Measurements from ENCODE around the gene CCR1. TPM values are rescaled to one million over a fixed set of nuclear protein-coding genes. Genes with fewer than 3 reads are reported as not detected.

CCR1 gene
- not detected in 2 replicates for polyA plus RNA-seq
- not detected in 2 replicates for polyA minus RNA-seq

DNA sequence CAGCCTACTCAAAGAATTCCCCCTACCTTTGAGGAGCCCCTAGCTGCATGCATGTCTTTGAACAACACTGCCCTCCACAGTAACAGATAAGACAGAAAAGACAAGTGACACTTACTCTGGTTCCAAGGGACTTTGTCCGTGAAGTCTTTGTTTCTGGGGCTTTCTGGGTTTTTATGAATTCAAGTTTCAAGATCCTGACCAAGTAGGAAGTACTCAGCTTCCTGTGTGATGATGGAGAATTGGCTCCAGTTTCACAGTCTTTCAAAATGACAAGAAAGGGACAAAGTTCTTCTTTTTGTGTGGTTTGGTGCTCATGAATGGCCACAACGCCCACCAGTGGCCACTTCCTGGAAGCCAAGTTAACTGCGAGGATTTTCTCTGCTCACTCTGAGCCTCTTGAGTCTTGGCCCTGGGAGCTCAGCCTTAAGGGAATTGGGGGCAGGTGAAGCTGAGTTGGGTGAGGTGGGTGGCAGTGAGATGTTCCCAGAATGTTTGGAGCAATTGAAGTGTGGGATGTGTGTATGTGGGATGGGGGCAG, at the start of gene CCR1:
TSS of gene CCR1 (minus strand) at position 147 of the 538 bp plus-strand sequence. CDS start 4,000 bp downstream, outside the sequence.
- H3K27me3 ChIP-seq (ENCODE audit: insufficient read depth, low read depth, low read length) = no peaks in the 10 kb centered on the region
- H4K20me1 ChIP-seq (ENCODE audit: insufficient read depth) = no peaks in the 10 kb centered on the region
- TF ChIP-seq, protein P1, sequence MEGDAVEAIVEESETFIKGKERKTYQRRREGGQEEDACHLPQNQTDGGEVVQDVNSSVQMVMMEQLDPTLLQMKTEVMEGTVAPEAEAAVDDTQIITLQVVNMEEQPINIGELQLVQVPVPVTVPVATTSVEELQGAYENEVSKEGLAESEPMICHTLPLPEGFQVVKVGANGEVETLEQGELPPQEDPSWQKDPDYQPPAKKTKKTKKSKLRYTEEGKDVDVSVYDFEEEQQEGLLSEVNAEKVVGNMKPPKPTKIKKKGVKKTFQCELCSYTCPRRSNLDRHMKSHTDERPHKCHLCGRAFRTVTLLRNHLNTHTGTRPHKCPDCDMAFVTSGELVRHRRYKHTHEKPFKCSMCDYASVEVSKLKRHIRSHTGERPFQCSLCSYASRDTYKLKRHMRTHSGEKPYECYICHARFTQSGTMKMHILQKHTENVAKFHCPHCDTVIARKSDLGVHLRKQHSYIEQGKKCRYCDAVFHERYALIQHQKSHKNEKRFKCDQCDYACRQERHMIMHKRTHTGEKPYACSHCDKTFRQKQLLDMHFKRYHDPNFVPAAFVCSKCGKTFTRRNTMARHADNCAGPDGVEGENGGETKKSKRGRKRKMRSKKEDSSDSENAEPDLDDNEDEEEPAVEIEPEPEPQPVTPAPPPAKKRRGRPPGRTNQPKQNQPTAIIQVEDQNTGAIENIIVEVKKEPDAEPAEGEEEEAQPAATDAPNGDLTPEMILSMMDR (IDR thresholded peaks at IDR 0.05; ENCODE audit: poor library complexity, severe bottlenecking) = no peak
- TF ChIP-seq EP300 (conservative IDR thresholded peaks at IDR 0.05; ENCODE audit: poor library complexity, severe bottlenecking) (no peak), TAF1 (IDR thresholded peaks at IDR 0.05; ENCODE audit: low read depth) (no peak), EZH2 (IDR thresholded peaks at IDR 0.05; ENCODE audit: borderline replicate concordance, insufficient read depth, low read length, poor library complexity, severe bottlenecking) (no peak), POLR2AphosphoS5 (IDR thresholded peaks at IDR 0.05) (no peak), MXI1 (conservative IDR thresholded peaks at IDR 0.05; ENCODE audit: poor library complexity, severe bottlenecking) (no peak), SMC3 (conservative IDR thresholded peaks at IDR 0.05; ENCODE audit: poor library complexity) (no peak), RAD21 (conservative IDR thresholded peaks at IDR 0.05) (no peak)
- TF ChIP-seq, protein P2, sequence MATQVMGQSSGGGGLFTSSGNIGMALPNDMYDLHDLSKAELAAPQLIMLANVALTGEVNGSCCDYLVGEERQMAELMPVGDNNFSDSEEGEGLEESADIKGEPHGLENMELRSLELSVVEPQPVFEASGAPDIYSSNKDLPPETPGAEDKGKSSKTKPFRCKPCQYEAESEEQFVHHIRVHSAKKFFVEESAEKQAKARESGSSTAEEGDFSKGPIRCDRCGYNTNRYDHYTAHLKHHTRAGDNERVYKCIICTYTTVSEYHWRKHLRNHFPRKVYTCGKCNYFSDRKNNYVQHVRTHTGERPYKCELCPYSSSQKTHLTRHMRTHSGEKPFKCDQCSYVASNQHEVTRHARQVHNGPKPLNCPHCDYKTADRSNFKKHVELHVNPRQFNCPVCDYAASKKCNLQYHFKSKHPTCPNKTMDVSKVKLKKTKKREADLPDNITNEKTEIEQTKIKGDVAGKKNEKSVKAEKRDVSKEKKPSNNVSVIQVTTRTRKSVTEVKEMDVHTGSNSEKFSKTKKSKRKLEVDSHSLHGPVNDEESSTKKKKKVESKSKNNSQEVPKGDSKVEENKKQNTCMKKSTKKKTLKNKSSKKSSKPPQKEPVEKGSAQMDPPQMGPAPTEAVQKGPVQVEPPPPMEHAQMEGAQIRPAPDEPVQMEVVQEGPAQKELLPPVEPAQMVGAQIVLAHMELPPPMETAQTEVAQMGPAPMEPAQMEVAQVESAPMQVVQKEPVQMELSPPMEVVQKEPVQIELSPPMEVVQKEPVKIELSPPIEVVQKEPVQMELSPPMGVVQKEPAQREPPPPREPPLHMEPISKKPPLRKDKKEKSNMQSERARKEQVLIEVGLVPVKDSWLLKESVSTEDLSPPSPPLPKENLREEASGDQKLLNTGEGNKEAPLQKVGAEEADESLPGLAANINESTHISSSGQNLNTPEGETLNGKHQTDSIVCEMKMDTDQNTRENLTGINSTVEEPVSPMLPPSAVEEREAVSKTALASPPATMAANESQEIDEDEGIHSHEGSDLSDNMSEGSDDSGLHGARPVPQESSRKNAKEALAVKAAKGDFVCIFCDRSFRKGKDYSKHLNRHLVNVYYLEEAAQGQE (IDR thresholded peaks at IDR 0.05; ENCODE audit: borderline replicate concordance) = no peak
- no peak within 1 kb of the TSS for H3K27ac ChIP-seq (ENCODE audit: low read length)
- H3K9ac ChIP-seq (ENCODE audit: low read length) = no peak within 1 kb of the TSS
- H3K4me3 ChIP-seq (ENCODE audit: low read length) = no peak within 1 kb of the TSS
- no peaks in the 10 kb centered on the region for H3K36me3 ChIP-seq (ENCODE audit: insufficient read depth, low read length)
- no peak within 1 kb of the TSS for H3K4me2 ChIP-seq (ENCODE audit: low read length)
- no peaks in the 10 kb centered on the region for H3K9me2 ChIP-seq (ENCODE audit: insufficient read depth, low read length)
- H3K79me2 ChIP-seq (replicated peaks; ENCODE audit: insufficient read depth, low read length) = no peaks in the 10 kb centered on the region
- no peaks in the 10 kb centered on the region for H3F3A ChIP-seq (ENCODE audit: insufficient read depth, low read length, poor library complexity, severe bottlenecking)
- H3K9me3 ChIP-seq (ENCODE audit: low read length) = no peaks in the 10 kb centered on the region
- H2AFZ ChIP-seq (ENCODE audit: low read depth, low read length) = no peak within 1 kb of the TSS

DNA sequence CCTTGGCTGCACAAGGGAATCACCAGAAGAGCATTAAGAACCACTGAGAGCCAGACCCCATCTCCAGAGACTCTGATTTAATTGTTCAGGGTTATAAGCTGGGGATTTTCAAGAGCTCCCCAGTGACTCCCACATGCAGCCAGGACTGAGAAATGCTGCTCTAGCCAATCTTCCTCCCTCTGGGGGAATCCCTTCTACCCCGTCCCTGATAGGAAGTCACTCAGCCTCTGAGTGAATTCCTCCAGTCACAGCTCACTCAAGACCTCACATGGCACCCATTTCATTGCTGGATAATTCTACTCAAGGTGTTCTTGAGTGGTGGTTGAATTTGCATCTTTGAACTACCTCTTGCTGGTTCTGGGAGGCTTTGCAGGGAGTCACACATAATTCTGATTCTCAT, 44.9 kb upstream of the CCR1 start:
- Histone ChIP-seq H3K4me2 (ENCODE audit: low read length) (no peak overlapping the region), H3K27ac (ENCODE audit: low read length) (no peak overlapping the region), H3F3A (ENCODE audit: insufficient read depth, low read length, poor library complexity, severe bottlenecking) (no peaks in the 10 kb centered on the region), H3K36me3 (ENCODE audit: insufficient read depth, low read length) (no peaks in the 10 kb centered on the region), H3K4me3 (ENCODE audit: low read length) (no peak overlapping the region), H3K9ac (ENCODE audit: low read length) (no peak overlapping the region), H4K20me1 (ENCODE audit: insufficient read depth) (no peaks in the 10 kb centered on the region), H2AFZ (ENCODE audit: low read depth, low read length) (no peak overlapping the region), H3K27me3 (ENCODE audit: insufficient read depth, low read depth, low read length) (no peaks in the 10 kb centered on the region), H3K9me2 (ENCODE audit: insufficient read depth, low read length) (no peaks in the 10 kb centered on the region), H3K79me2 (replicated peaks; ENCODE audit: insufficient read depth, low read length) (no peaks in the 10 kb centered on the region), H3K9me3 (ENCODE audit: low read length) (no peaks in the 10 kb centered on the region)
- TF ChIP-seq EZH2 (IDR thresholded peaks at IDR 0.05; ENCODE audit: borderline replicate concordance, insufficient read depth, low read length, poor library complexity, severe bottlenecking) (no peak), RAD21 (conservative IDR thresholded peaks at IDR 0.05) (no peak), POLR2AphosphoS5 (IDR thresholded peaks at IDR 0.05) (no peak), SMC3 (conservative IDR thresholded peaks at IDR 0.05; ENCODE audit: poor library complexity) (no peak), MXI1 (conservative IDR thresholded peaks at IDR 0.05; ENCODE audit: poor library complexity, severe bottlenecking) (no peak), TAF1 (IDR thresholded peaks at IDR 0.05; ENCODE audit: low read depth) (no peak), EP300 (conservative IDR thresholded peaks at IDR 0.05; ENCODE audit: poor library complexity, severe bottlenecking) (no peak)
- TF ChIP-seq, protein P2 (IDR thresholded peaks at IDR 0.05; ENCODE audit: borderline replicate concordance) = no peak
- TF ChIP-seq, protein P1 (IDR thresholded peaks at IDR 0.05; ENCODE audit: poor library complexity, severe bottlenecking) = no peak
